Gastrocnemius medialis (tissue), 4 donors: Measurements from ENCODE around the gene TMIGD1. TPM values are rescaled to one million over a fixed set of nuclear protein-coding genes. Genes with fewer than 3 reads are reported as not detected.
"Not testable (repeated sequence)": the region's sequence is repeated elsewhere in the genome, so short reads cannot be mapped to it uniquely, and the experiment has no call there.

Source experiments
- ATAC-seq, 2 donors: fragments of 150-250 bp; one replicate each; pipeline ENCODE4 v1.9.1; 2016
- DNase-seq, 2 donors: peaks; one replicate each; pipeline ENCODE4 v3.0.0-alpha.2; 2019
- H3K27ac ChIP-seq, 4 donors: fragments of 200-600 bp; sonication (generic); 1 replicate in 1 of 4; 2 replicates in 3 of 4; pipeline ENCODE4 v1.5.1; 2016 to 2018; ENCODE audit warnings: mild to moderate bottlenecking in 2 of 4, moderate library complexity in 1 of 4
- H3K27me3 ChIP-seq, 3 donors: fragments of 200-600 bp; sonication (generic) in 2 of 3; 1 replicate in 1 of 3; 2 replicates in 2 of 3; pipeline versions ENCODE4 v1.5.1 to v1.6.0; 2016 to 2019; ENCODE audit warnings: mild to moderate bottlenecking in 1 of 3, moderate library complexity in 1 of 3
- H3K36me3 ChIP-seq, 2 donors: fragments of 200-600 bp; sonication (generic) in 1 of 2; one replicate each; pipeline ENCODE4 v1.5.1; 2017 to 2018
- H3K4me1 ChIP-seq, 2 donors: fragments of 200-600 bp; sonication (generic) in 1 of 2; one replicate each; pipeline ENCODE4 v1.5.1; 2016 to 2017; ENCODE audit warnings: mild to moderate bottlenecking in 2 of 2
- H3K4me3 ChIP-seq, 4 donors: fragments of 200-600 bp; sonication (generic) in 3 of 4; 1 replicate in 1 of 4; 2 replicates in 3 of 4; pipeline ENCODE4 v1.5.1; 2016 to 2019; ENCODE audit warnings: mild to moderate bottlenecking in 2 of 4
- H3K9me3 ChIP-seq, 3 donors: fragments of 200-600 bp; sonication (generic) in 2 of 3; 1 replicate in 1 of 3; 2 replicates in 2 of 3; pipeline ENCODE4 v1.5.1; 2016 to 2019
- CTCF ChIP-seq, 5 experiments: fragments of 450-650 bp in 3 of 5; fragments of 200-600 bp in 2 of 5; sonication (generic) in 2 of 5; IDR thresholded peaks in 4 of 5; conservative IDR thresholded peaks in 1 of 5; 1 replicate in 4 of 5; 2 replicates in 1 of 5; pipeline ENCODE4 v1.5.1; 2016 to 2019; ENCODE audit warnings: antibody characterized with exemption in 5 of 5, mild to moderate bottlenecking in 3 of 5, moderate library complexity in 3 of 5
- POLR2A ChIP-seq, 2 donors: fragments of 450-650 bp; IDR thresholded peaks; one replicate each; pipeline ENCODE4 v1.6.1; 2017; ENCODE audit warnings: antibody characterized with exemption in 2 of 2, mild to moderate bottlenecking in 2 of 2, moderate library complexity in 2 of 2
- in situ Hi-C, 4 donors: fragments of 200-750 bp; cut with MboI; loops; one replicate each; pipeline versions ENCODE4 v1.15.0 to v1.8.0; 2017; ENCODE audit warnings: low sequenced_read_pairs in 4 of 4
- intact Hi-C: fragments of 100-400 bp; cut with DNase I; formaldehyde crosslinking; loops from one replicate; pipeline ENCODE4 v1.15.1; 2023; ENCODE audit warnings: low total_unique reads
- total RNA-seq, 4 donors: library from RNA; depleted of rRNA; stranded (reverse); fragments of >200 nt; gene quantifications; one replicate each; pipeline versions ENCODE4 v1.1.0 to v1.2.3, GENCODE V29; 2016

The TMIGD1 gene
- total RNA-seq, 4 donors from 2014 or later, result 0.68 TPM; not detected in 3

- intact Hi-C loops, result no loop called here
- TF ChIP-seq POLR2A (IDR thresholded peaks at IDR 0.05), result no peak
- no peak for TF ChIP-seq CTCF (IDR thresholded peaks at IDR 0.05 in 4 of 5, conservative IDR thresholded peaks at IDR 0.05 in 1 of 5)
- Histone ChIP-seq H3K4me1 (no peaks in the 10 kb centered on the region), H3K4me3 (no peak overlapping the region), H3K9me3 (no peaks in the 10 kb centered on the region), H3K27me3 (no peaks in the 10 kb centered on the region), H3K36me3 (no peaks in the 10 kb centered on the region), H3K27ac (no peak overlapping the region)
- DNase-seq (no peak), ATAC-seq (no peak)
- in situ Hi-C loops, result no loop called here
These were observed 18.5 kb upstream of the TMIGD1 start for GRCh38 chr17:30352240-30352814.

GRCh38 chr17:30351735-30352134, 17.9 kb upstream of the TMIGD1 start:
- in situ Hi-C loops (no loop called here), intact Hi-C loops (no loop called here)
- Histone ChIP-seq H3K4me3 (no peak overlapping the region), H3K4me1 (no peaks in the 10 kb centered on the region), H3K27me3 (no peaks in the 10 kb centered on the region), H3K27ac (no peak overlapping the region), H3K36me3 (no peaks in the 10 kb centered on the region), H3K9me3 (no peaks in the 10 kb centered on the region)
- no peak for TF ChIP-seq POLR2A (IDR thresholded peaks at IDR 0.05)
- no peak for TF ChIP-seq CTCF (IDR thresholded peaks at IDR 0.05 in 4 of 5, conservative IDR thresholded peaks at IDR 0.05 in 1 of 5)
- DNase-seq (no peak), ATAC-seq (no peak)

- H3K4me1 ChIP-seq, H3K27me3 ChIP-seq, DNase-seq, H3K27ac ChIP-seq, H3K36me3 ChIP-seq, H3K9me3 ChIP-seq, intact Hi-C loops, ATAC-seq, in situ Hi-C loops, H3K4me3 ChIP-seq: not testable (repeated sequence)
These were observed 17.4 kb upstream of the TMIGD1 start for GRCh38 chr17:30351263-30351662.

- no peak overlapping the region for H3K4me3 ChIP-seq
- no peak for DNase-seq
- ATAC-seq, result no peak
- no peaks in the 10 kb centered on the region for H3K36me3 ChIP-seq
- no peak for TF ChIP-seq POLR2A (IDR thresholded peaks at IDR 0.05)
- TF ChIP-seq CTCF (IDR thresholded peaks at IDR 0.05 in 4 of 5, conservative IDR thresholded peaks at IDR 0.05 in 1 of 5), result no peak
- H3K9me3 ChIP-seq, result no peaks in the 10 kb centered on the region
- in situ Hi-C loops (no loop called here), intact Hi-C loops (no loop called here)
- no peak overlapping the region for H3K27ac ChIP-seq
- peaks cover 0 to 11% of the 10 kb centered on the region in 2 donors for H3K4me1 ChIP-seq
- H3K27me3 ChIP-seq, result no peaks in the 10 kb centered on the region
These were observed 15.4 kb upstream of the TMIGD1 start for GRCh38 chr17:30349252-30349651.

- no peak for ATAC-seq
- in situ Hi-C loops, result no loop called here
- Histone ChIP-seq H3K4me3 (no peak overlapping the region), H3K9me3 (no peaks in the 10 kb centered on the region), H3K36me3 (no peaks in the 10 kb centered on the region), H3K27me3 (no peaks in the 10 kb centered on the region), H3K4me1 (peaks cover 0 to 14% of the 10 kb centered on the region in 2 donors), H3K27ac (no peak overlapping the region)
- intact Hi-C loops, result no loop called here
- TF ChIP-seq POLR2A (IDR thresholded peaks at IDR 0.05) (no peak), CTCF (IDR thresholded peaks at IDR 0.05 in 4 of 5, conservative IDR thresholded peaks at IDR 0.05 in 1 of 5) (no peak)
- DNase-seq, result no peak
These were observed 13.6 kb upstream of the TMIGD1 start for GRCh38 chr17:30347488-30347887.
